GM19239 (cell line): ENCODE measurements around the gene SCFD1.
"Not testable (repeated sequence)": the region's sequence is repeated elsewhere in the genome, so short reads cannot be mapped to it uniquely, and the experiment has no call there.

Experiments
- DNase-seq: peaks from one replicate; pipeline ENCODE4 v3.0.0; 2011; ENCODE audit warnings: low spot score; ENCODE audit not compliant: insufficient read length
- FAIRE-seq: peaks from 2 replicates; lab custom pipeline; 2011; peaks lifted over from hg19 to GRCh38; lab: Jason Lieb, UNC

The SCFD1 gene

GRCh38 chr14:30657606-30658163 lies 35.6 kb downstream of the SCFD1 start:
- no peak for FAIRE-seq

GRCh38 chr14:30658645-30659044 lies 36.5 kb downstream of the SCFD1 start:
- no peak for FAIRE-seq
- DNase-seq, result no peak

More at GRCh38 chr14:30657606-30658163, 35.6 kb downstream of the SCFD1 start:
- no peak for DNase-seq

GRCh38 chr14:30669594-30669993 lies 47.5 kb downstream of the SCFD1 start:
- FAIRE-seq (no peak), DNase-seq (no peak)

- DNase-seq (no peak), FAIRE-seq (peak; percentile 26)
Measured at GRCh38 chr14:30673071-30673470, 51.0 kb downstream of the SCFD1 start.

- DNase-seq, result no peak
- no peak for FAIRE-seq
Measured at GRCh38 chr14:30678926-30679431, 56.9 kb downstream of the SCFD1 start.

GRCh38 chr14:30680036-30680435 lies 57.9 kb downstream of the SCFD1 start:
- FAIRE-seq (no peak), DNase-seq (no peak)

GRCh38 chr14:30680776-30681175 lies 58.7 kb downstream of the SCFD1 start:
- DNase-seq, FAIRE-seq: not testable (repeated sequence)

- FAIRE-seq (no peak), DNase-seq (no peak)
Measured at GRCh38 chr14:30681752-30682355, 59.7 kb downstream of the SCFD1 start.

- not testable (repeated sequence) for DNase-seq, FAIRE-seq
Measured at GRCh38 chr14:30690487-30691355, 68.6 kb downstream of the SCFD1 start.

- DNase-seq (no peak), FAIRE-seq (no peak)
Measured at GRCh38 chr14:30691751-30692398, 69.8 kb downstream of the SCFD1 start.

- no peak for DNase-seq
- no peak for FAIRE-seq
Measured at GRCh38 chr14:30692669-30693068, 70.5 kb downstream of the SCFD1 start.

- FAIRE-seq (no peak), DNase-seq (no peak)
Measured at GRCh38 chr14:30698463-30698862, 76.3 kb downstream of the SCFD1 start.

GRCh38 chr14:30706704-30707103 lies 84.6 kb downstream of the SCFD1 start:
- DNase-seq, result no peak
- FAIRE-seq, result no peak

GRCh38 chr14:30708157-30708556 lies 86.0 kb downstream of the SCFD1 start:
- FAIRE-seq (no peak), DNase-seq (no peak)

- no peak for DNase-seq
- no peak for FAIRE-seq
Measured at GRCh38 chr14:30709201-30709600, 87.1 kb downstream of the SCFD1 start.

- FAIRE-seq, result no peak
- DNase-seq, result no peak
Measured at GRCh38 chr14:30710876-30711275, 88.8 kb downstream of the SCFD1 start.

- FAIRE-seq, result no peak
- DNase-seq, result no peak
Measured at GRCh38 chr14:30719137-30719536, 97.0 kb downstream of the SCFD1 start.

- DNase-seq (no peak), FAIRE-seq (no peak)
Measured at GRCh38 chr14:30725763-30726162, 103.6 kb downstream of the SCFD1 start.

GRCh38 chr14:30728471-30728870 lies 106.4 kb downstream of the SCFD1 start:
- FAIRE-seq (no peak), DNase-seq (no peak)

- DNase-seq, result no peak
- FAIRE-seq, result no peak
Measured at GRCh38 chr14:30737916-30738315, 115.8 kb downstream of the SCFD1 start.

- DNase-seq, result no peak
- FAIRE-seq, result no peak
Measured at GRCh38 chr14:30738978-30739377, 116.9 kb downstream of the SCFD1 start.
